Skeletal muscle satellite cell (primary cell): Measurements from ENCODE around the gene ST6GAL2. TPM values are rescaled to one million over a fixed set of nuclear protein-coding genes. Genes with fewer than 3 reads are reported as not detected.
A peak's percentile ranks its signal among the peaks of the same experiment; 100 is the strongest.

Source experiments
- H3K27me3 ChIP-seq: 2 replicates; pipeline ENCODE4 v1.7.0; 2013; ENCODE audit warnings: low read length; ENCODE audit not compliant: control insufficient read depth, insufficient read depth
- H3K36me3 ChIP-seq: 2 replicates; pipeline ENCODE4 v1.7.0; 2013; ENCODE audit warnings: mild to moderate bottlenecking, control low read depth, low read length; ENCODE audit not compliant: insufficient read depth
- H3K4me1 ChIP-seq: 2 replicates; pipeline ENCODE4 v1.7.0; 2013; ENCODE audit warnings: low read length; ENCODE audit not compliant: control insufficient read depth, insufficient read depth
- H3K4me2 ChIP-seq: 2 replicates; pipeline ENCODE4 v1.7.0; 2013; ENCODE audit warnings: mild to moderate bottlenecking, low read length
- H3K4me3 ChIP-seq: 2 replicates; pipeline ENCODE4 v1.7.0; 2013; ENCODE audit warnings: low read length
- H3K9ac ChIP-seq: 2 replicates; pipeline ENCODE4 v1.7.0; 2013; ENCODE audit warnings: mild to moderate bottlenecking, low read depth, low read length, moderate library complexity
- H3K9me3 ChIP-seq: replicated peaks from 2 replicates; pipeline ENCODE4 v1.7.0; 2013; ENCODE audit warnings: mild to moderate bottlenecking, control low read depth, low read length
- total RNA-seq: library from RNA; depleted of rRNA; stranded (reverse); fragments of >200 nt; gene quantifications from 2 replicates; pipeline ENCODE4 v1.2.3, GENCODE V29; 2012; rRNA removed

Gene ST6GAL2
- total RNA-seq = 0.44 and 1.5 TPM in 2 replicates

- Histone ChIP-seq H3K4me2 (peak within 1 kb of the TSS; percentile 62), H3K36me3 (no peaks in the 10 kb centered on the region), H3K4me1 (peaks cover 3% of the 10 kb centered on the region), H3K9ac (no peak within 1 kb of the TSS), H3K4me3 (peak within 1 kb of the TSS; percentile 62), H3K9me3 (no peaks in the 10 kb centered on the region), H3K27me3 (peaks cover 14% of the 10 kb centered on the region)
Measured at GRCh38 chr2:106885971-106886915, at the start of gene ST6GAL2. Gene ST6GAL2 (minus strand): TSS chr2:106886167. CDS start chr2:106843977, 42,190 bp downstream.

- Histone ChIP-seq H3K36me3 (no peaks in the 10 kb centered on the region), H3K9ac (no peak overlapping the region), H3K4me2 (no peak overlapping the region), H3K9me3 (no peaks in the 10 kb centered on the region), H3K27me3 (no peaks in the 10 kb centered on the region), H3K4me3 (no peak overlapping the region), H3K4me1 (no peaks in the 10 kb centered on the region)
Measured at GRCh38 chr2:106932644-106933043, 46.7 kb upstream of the ST6GAL2 start.

GRCh38 chr2:106931717-106932335 is 45.9 kb upstream of the ST6GAL2 start:
- no peaks in the 10 kb centered on the region for H3K27me3 ChIP-seq
- no peaks in the 10 kb centered on the region for H3K9me3 ChIP-seq
- no peak overlapping the region for H3K4me3 ChIP-seq
- H3K4me1 ChIP-seq = no peaks in the 10 kb centered on the region
- no peaks in the 10 kb centered on the region for H3K36me3 ChIP-seq
- H3K9ac ChIP-seq = no peak overlapping the region
- no peak overlapping the region for H3K4me2 ChIP-seq

GRCh38 chr2:106921451-106921850 is 35.5 kb upstream of the ST6GAL2 start:
- Histone ChIP-seq H3K9me3 (no peaks in the 10 kb centered on the region), H3K27me3 (no peaks in the 10 kb centered on the region), H3K4me1 (no peaks in the 10 kb centered on the region), H3K36me3 (no peaks in the 10 kb centered on the region), H3K4me3 (no peak overlapping the region), H3K9ac (no peak overlapping the region), H3K4me2 (no peak overlapping the region)

GRCh38 chr2:106919012-106919411 is 33.0 kb upstream of the ST6GAL2 start:
- Histone ChIP-seq H3K36me3 (no peaks in the 10 kb centered on the region), H3K27me3 (no peaks in the 10 kb centered on the region), H3K9ac (no peak overlapping the region), H3K4me3 (no peak overlapping the region), H3K4me1 (no peaks in the 10 kb centered on the region), H3K9me3 (no peaks in the 10 kb centered on the region), H3K4me2 (no peak overlapping the region)

GRCh38 chr2:106904242-106904641 is 18.3 kb upstream of the ST6GAL2 start:
- Histone ChIP-seq H3K9ac (no peak overlapping the region), H3K9me3 (peaks cover 2% of the 10 kb centered on the region), H3K4me3 (no peak overlapping the region), H3K4me1 (no peaks in the 10 kb centered on the region), H3K4me2 (no peak overlapping the region), H3K27me3 (no peaks in the 10 kb centered on the region), H3K36me3 (no peaks in the 10 kb centered on the region)

- Histone ChIP-seq H3K4me3 (no peak overlapping the region), H3K27me3 (no peaks in the 10 kb centered on the region), H3K9me3 (peaks cover 2% of the 10 kb centered on the region), H3K9ac (no peak overlapping the region), H3K4me2 (no peak overlapping the region), H3K4me1 (no peaks in the 10 kb centered on the region), H3K36me3 (no peaks in the 10 kb centered on the region)
Measured at GRCh38 chr2:106899786-106900530, 14.0 kb upstream of the ST6GAL2 start.

- H3K9ac ChIP-seq = no peak overlapping the region
- H3K4me1 ChIP-seq = no peaks in the 10 kb centered on the region
- no peaks in the 10 kb centered on the region for H3K36me3 ChIP-seq
- no peaks in the 10 kb centered on the region for H3K9me3 ChIP-seq
- no peak overlapping the region for H3K4me2 ChIP-seq
- H3K27me3 ChIP-seq = no peaks in the 10 kb centered on the region
- H3K4me3 ChIP-seq = no peak overlapping the region
Measured at GRCh38 chr2:106894545-106894944, 8.6 kb upstream of the ST6GAL2 start.

GRCh38 chr2:106892048-106892447 is 6.1 kb upstream of the ST6GAL2 start:
- no peaks in the 10 kb centered on the region for H3K9me3 ChIP-seq
- H3K4me1 ChIP-seq = no peaks in the 10 kb centered on the region
- no peak overlapping the region for H3K4me2 ChIP-seq
- H3K9ac ChIP-seq = no peak overlapping the region
- no peaks in the 10 kb centered on the region for H3K36me3 ChIP-seq
- no peak overlapping the region for H3K4me3 ChIP-seq
- H3K27me3 ChIP-seq = no peaks in the 10 kb centered on the region

- Histone ChIP-seq H3K36me3 (no peaks in the 10 kb centered on the region), H3K9me3 (no peaks in the 10 kb centered on the region), H3K4me1 (peaks cover 3% of the 10 kb centered on the region), H3K4me2 (no peak overlapping the region), H3K27me3 (peaks cover 6% of the 10 kb centered on the region), H3K4me3 (no peak overlapping the region), H3K9ac (no peak overlapping the region)
Measured at GRCh38 chr2:106890606-106891005, 4.6 kb upstream of the ST6GAL2 start.
